PC-9 (cell line): ENCODE measurements around the gene FBF1. TPM values are rescaled to one million over a fixed set of nuclear protein-coding genes. Genes with fewer than 3 reads are reported as not detected.

Experiments used
- BruUV-seq: library from RNA; stranded (reverse); fragments of 400-500 nt; replicated peaks from 2 replicates; lab custom pipeline; 2021; lab: Mats Ljungman, UMichigan
- CTCF ChIA-PET: fragments of 300-600 bp; sonication (Branson Sonifier 250); formaldehyde crosslinking; loops from one replicate; lab custom pipeline; 2022; ENCODE audit warnings: antibody characterized with exemption; lab: Charles Lee
- POLR2A ChIA-PET: fragments of 300-600 bp; sonication (Branson Sonifier 250); formaldehyde crosslinking; loops from one replicate; lab custom pipeline; 2022; ENCODE audit warnings: antibody characterized with exemption; ENCODE audit not compliant: unreplicated experiment; lab: Charles Lee
- DNase-seq, 2 experiments: peaks; one replicate each; pipeline versions ENCODE4 v3.0.0 to v3.0.0-alpha.2; 2015 to 2022; ENCODE audit warnings: mixed read lengths in 1 of 2
- H2AFZ ChIP-seq: fragments of 200-600 bp; sonication (generic); 2 replicates; pipeline ENCODE4 v1.8.1; 2017; ENCODE audit warnings: antibody characterized with exemption
- H3F3A ChIP-seq: fragments of 200-600 bp; sonication (generic); 2 replicates; pipeline ENCODE4 v1.8.1; 2017; ENCODE audit warnings: antibody characterized with exemption, mild to moderate bottlenecking, low read depth; ENCODE audit not compliant: insufficient read depth
- H3K27ac ChIP-seq: fragments of 200-600 bp; sonication (generic); 2 replicates; pipeline ENCODE4 v1.6.1; 2016; ENCODE audit warnings: mixed run types
- H3K27me3 ChIP-seq: fragments of 200-600 bp; sonication (generic); 2 replicates; pipeline ENCODE4 v1.6.1; 2016; ENCODE audit warnings: low read depth, mixed run types; ENCODE audit not compliant: insufficient read depth
- H3K36me3 ChIP-seq: fragments of 200-600 bp; sonication (generic); 2 replicates; pipeline ENCODE4 v1.6.1; 2016; ENCODE audit warnings: low read depth, mixed run types
- H3K4me1 ChIP-seq: fragments of 200-600 bp; sonication (generic); replicated peaks from 2 replicates; pipeline ENCODE4 v1.6.1; 2016; ENCODE audit warnings: mixed run types; ENCODE audit not compliant: insufficient read depth
- H3K4me2 ChIP-seq: fragments of 200-600 bp; sonication (generic); 2 replicates; pipeline ENCODE4 v1.6.1; 2017; ENCODE audit warnings: mixed run types
- H3K4me3 ChIP-seq: fragments of 200-600 bp; sonication (generic); 2 replicates; pipeline ENCODE4 v1.6.1; 2016; ENCODE audit warnings: mixed run types
- H3K79me2 ChIP-seq: fragments of 200-600 bp; sonication (generic); 2 replicates; pipeline ENCODE4 v1.6.1; 2017; ENCODE audit warnings: low read depth, mixed run types
- H3K9me2 ChIP-seq: fragments of 200-600 bp; sonication (generic); 2 replicates; pipeline ENCODE4 v1.8.1; 2017; ENCODE audit warnings: mild to moderate bottlenecking; ENCODE audit not compliant: insufficient read depth
- H3K9me3 ChIP-seq: fragments of 200-600 bp; sonication (generic); 2 replicates; pipeline ENCODE4 v1.8.1; 2016; ENCODE audit warnings: low read depth; ENCODE audit not compliant: insufficient read depth
- H4K20me1 ChIP-seq: fragments of 200-600 bp; sonication (generic); 2 replicates; pipeline ENCODE4 v1.8.1; 2017; ENCODE audit not compliant: insufficient read depth
- CTCF ChIP-seq: fragments of 200-600 bp; sonication (generic); conservative IDR thresholded peaks from 2 replicates; pipeline ENCODE4 v1.6.1; 2017; ENCODE audit warnings: mixed run types, antibody characterized with exemption, mild to moderate bottlenecking, moderate library complexity
- EZH2 ChIP-seq: fragments of 200-600 bp; sonication (generic); IDR thresholded peaks from 2 replicates; pipeline ENCODE4 v1.8.0; 2017; ENCODE audit warnings: antibody characterized with exemption, low read depth
- intact Hi-C: fragments of 100-400 bp; cut with micrococcal nuclease; formaldehyde crosslinking; loops from one replicate; pipeline ENCODE4 v1.10.0; 2022; ENCODE audit not compliant: unreplicated experiment
- total RNA-seq: library from RNA; stranded (reverse); gene quantifications from 2 replicates; pipeline ENCODE4 v1.2.3, GENCODE V29; 2021

The FBF1 gene
- total RNA-seq, 1 experiment from 2014 or later = 22.5 TPM

GRCh38 chr17:75950855-75951554, 10.2 kb upstream of the FBF1 start:
- no peak overlapping the region for H3K4me3 ChIP-seq
- no peaks in the 10 kb centered on the region for H3K9me2 ChIP-seq
- no peaks in the 10 kb centered on the region for H3K79me2 ChIP-seq
- DNase-seq = no peak
- H3F3A ChIP-seq = peaks cover 3% of the 10 kb centered on the region; the same call in 1 of the 2 replicates
- TF ChIP-seq EZH2 (no peak), CTCF (no peak)
- CTCF ChIA-PET = no interaction called here
- H3K27ac ChIP-seq = no peak overlapping the region
- intact Hi-C loops = no loop called here
- no peaks in the 10 kb centered on the region for H4K20me1 ChIP-seq
- no peaks in the 10 kb centered on the region for H3K9me3 ChIP-seq
- no peak overlapping the region for H2AFZ ChIP-seq
- H3K27me3 ChIP-seq = no peaks in the 10 kb centered on the region
- no peak overlapping the region for H3K4me2 ChIP-seq
- BruUV-seq = no TSS peak
- no peaks in the 10 kb centered on the region for H3K4me1 ChIP-seq
- peaks cover 49% of the 10 kb centered on the region for H3K36me3 ChIP-seq
- POLR2A ChIA-PET = no interaction called here

GRCh38 chr17:75950421-75950820, 9.6 kb upstream of the FBF1 start:
- POLR2A ChIA-PET = no interaction called here
- Histone ChIP-seq H3K27me3 (no peaks in the 10 kb centered on the region), H3K79me2 (no peaks in the 10 kb centered on the region), H4K20me1 (no peaks in the 10 kb centered on the region), H3K27ac (no peak overlapping the region), H3K9me2 (no peaks in the 10 kb centered on the region), H3K4me3 (no peak overlapping the region), H3K4me2 (no peak overlapping the region), H3K4me1 (no peaks in the 10 kb centered on the region), H3K9me3 (no peaks in the 10 kb centered on the region), H3F3A (peaks cover 3% of the 10 kb centered on the region; the same call in 1 of the 2 replicates), H3K36me3 (peaks cover 47% of the 10 kb centered on the region), H2AFZ (no peak overlapping the region)
- DNase-seq = no peak
- CTCF ChIA-PET = no interaction called here
- TF ChIP-seq EZH2 (no peak), CTCF (no peak)
- BruUV-seq = no TSS peak
- intact Hi-C loops = no loop called here

- H3K79me2 ChIP-seq = no peaks in the 10 kb centered on the region
- H3K27me3 ChIP-seq = no peaks in the 10 kb centered on the region
- no peak overlapping the region for H3K27ac ChIP-seq
- POLR2A ChIA-PET = interaction anchor here (0.6 kb wide), 1 partner anchor 39 kb away, joined by 8 read pairs; no protein-coding TSS in a partner anchor
- no peak overlapping the region for H3K4me2 ChIP-seq
- H3K4me3 ChIP-seq = no peak overlapping the region
- TF ChIP-seq CTCF = no peak
- no peak for TF ChIP-seq EZH2
- peaks cover 26% of the 10 kb centered on the region; the same call in 1 of the 2 replicates for H3K36me3 ChIP-seq
- H3K9me2 ChIP-seq = no peaks in the 10 kb centered on the region
- DNase-seq = no peak
- H3F3A ChIP-seq = peaks cover 11% of the 10 kb centered on the region; the same call in 1 of the 2 replicates
- CTCF ChIA-PET = interaction anchor here (0.6 kb wide), 1 partner anchor 29 kb away, joined by 3 read pairs; no protein-coding TSS in a partner anchor
- intact Hi-C loops = no loop called here
- H2AFZ ChIP-seq = no peak overlapping the region
- peaks cover 6% of the 10 kb centered on the region for H3K4me1 ChIP-seq
- no TSS peak for BruUV-seq
- H3K9me3 ChIP-seq = no peaks in the 10 kb centered on the region
- H4K20me1 ChIP-seq = no peaks in the 10 kb centered on the region
These were observed 4.4 kb upstream of the FBF1 start for GRCh38 chr17:75945211-75945610.
